Breast epithelium (tissue), 3 donors: Measurements from ENCODE around the gene RABL2B.

Source experiments
- POLR2A ChIP-seq: fragments of 450-650 bp; IDR thresholded peaks from one replicate; pipeline ENCODE4 v1.6.1; 2016; ENCODE audit warnings: antibody characterized with exemption, mild to moderate bottlenecking, moderate library complexity
- POLR2AphosphoS5 ChIP-seq, 3 donors: sonication (generic); formaldehyde crosslinking; IDR thresholded peaks; one replicate each; pipeline ENCODE4 v1.6.1; 2017; ENCODE audit warnings: antibody characterized with exemption in 3 of 3
- TF ChIP-seq, protein P1 (sequence below), 3 donors: fragments of 450-650 bp; IDR thresholded peaks; one replicate each; pipeline ENCODE4 v1.5.1; 2016 to 2017; ENCODE audit warnings: antibody characterized with exemption in 3 of 3, mild to moderate bottlenecking in 3 of 3, moderate library complexity in 3 of 3

DNA sequence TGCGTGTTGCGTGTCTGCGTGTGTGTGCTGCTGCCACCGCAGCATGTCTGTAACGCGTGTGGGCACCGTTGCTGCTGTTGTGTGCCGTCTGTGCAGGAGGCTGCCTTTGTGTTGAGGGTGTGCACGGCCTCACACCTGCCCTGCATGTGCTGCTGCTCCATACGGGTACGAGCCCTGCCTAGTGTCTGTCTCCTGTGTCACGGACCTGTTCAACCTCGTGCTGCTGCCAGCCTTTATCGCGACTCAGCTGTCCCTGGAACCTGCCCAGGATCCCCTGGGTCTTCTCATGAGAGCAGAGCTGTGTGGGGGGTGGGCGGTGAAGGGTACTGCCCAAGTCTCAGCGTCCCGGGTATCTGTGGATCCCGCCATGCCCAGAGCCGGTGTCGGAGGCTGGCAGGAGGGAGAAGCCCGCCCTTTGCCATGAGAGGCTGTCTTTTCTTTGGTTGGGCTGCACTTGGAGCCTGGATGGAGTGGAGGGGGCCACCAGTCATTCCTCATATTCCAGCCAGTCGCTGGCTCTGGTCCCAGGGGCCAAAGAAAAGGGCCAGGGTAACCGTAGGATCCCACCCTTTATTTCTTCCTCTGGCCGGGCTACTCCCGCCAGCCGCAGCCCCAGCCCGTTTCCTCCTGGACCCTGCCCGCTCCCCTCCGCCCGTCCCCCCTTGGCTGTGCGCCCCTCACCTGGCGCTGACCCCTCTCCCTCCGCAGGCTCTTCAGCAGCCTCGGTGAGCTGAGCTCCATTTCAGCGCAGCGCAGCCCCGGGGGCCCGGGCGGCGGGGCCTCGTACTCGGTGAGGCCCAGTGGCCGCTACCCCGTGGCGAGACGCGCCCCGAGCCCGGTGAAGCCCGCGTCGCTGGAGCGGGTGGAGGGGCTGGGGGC is 53.2 kb downstream of the RABL2B start:
- TF ChIP-seq, protein P1, sequence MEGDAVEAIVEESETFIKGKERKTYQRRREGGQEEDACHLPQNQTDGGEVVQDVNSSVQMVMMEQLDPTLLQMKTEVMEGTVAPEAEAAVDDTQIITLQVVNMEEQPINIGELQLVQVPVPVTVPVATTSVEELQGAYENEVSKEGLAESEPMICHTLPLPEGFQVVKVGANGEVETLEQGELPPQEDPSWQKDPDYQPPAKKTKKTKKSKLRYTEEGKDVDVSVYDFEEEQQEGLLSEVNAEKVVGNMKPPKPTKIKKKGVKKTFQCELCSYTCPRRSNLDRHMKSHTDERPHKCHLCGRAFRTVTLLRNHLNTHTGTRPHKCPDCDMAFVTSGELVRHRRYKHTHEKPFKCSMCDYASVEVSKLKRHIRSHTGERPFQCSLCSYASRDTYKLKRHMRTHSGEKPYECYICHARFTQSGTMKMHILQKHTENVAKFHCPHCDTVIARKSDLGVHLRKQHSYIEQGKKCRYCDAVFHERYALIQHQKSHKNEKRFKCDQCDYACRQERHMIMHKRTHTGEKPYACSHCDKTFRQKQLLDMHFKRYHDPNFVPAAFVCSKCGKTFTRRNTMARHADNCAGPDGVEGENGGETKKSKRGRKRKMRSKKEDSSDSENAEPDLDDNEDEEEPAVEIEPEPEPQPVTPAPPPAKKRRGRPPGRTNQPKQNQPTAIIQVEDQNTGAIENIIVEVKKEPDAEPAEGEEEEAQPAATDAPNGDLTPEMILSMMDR (IDR thresholded peaks at IDR 0.05) = no peak
- no peak for TF ChIP-seq POLR2AphosphoS5 (IDR thresholded peaks at IDR 0.05)
- no peak for TF ChIP-seq POLR2A
